Stimulated activated naive CD4-positive, alpha-beta T cell (primary cell): Measurements from ENCODE around the gene PI3.

ENCODE experiments used
- DNase-seq, 6 experiments: peaks; one replicate each; lab custom pipeline; 2025; lab: John Stamatoyannopoulos, UW

The PI3 gene

GRCh38 chr20:45187693-45188092, 13.0 kb downstream of the PI3 start:
- no peak for DNase-seq

GRCh38 chr20:45189067-45189609, 14.4 kb downstream of the PI3 start:
- DNase-seq: no peak

- DNase-seq: no peak
These were observed 15.2 kb downstream of the PI3 start for GRCh38 chr20:45189861-45190260.

- DNase-seq: no peak
These were observed 17.2 kb downstream of the PI3 start for GRCh38 chr20:45191926-45192325.

GRCh38 chr20:45193331-45193730, 18.6 kb downstream of the PI3 start:
- no peak for DNase-seq

GRCh38 chr20:45206725-45207124, 32.0 kb downstream of the PI3 start, which contains the start of gene SEMG1:
Gene SEMG1 (plus strand): TSS chr20:45207033. CDS start chr20:45207054, 21 bp downstream.
- no peak for DNase-seq

- DNase-seq: no peak
These were observed 35.2 kb downstream of the PI3 start for GRCh38 chr20:45209924-45210323.

GRCh38 chr20:45211569-45212474, 37.1 kb downstream of the PI3 start:
- no peak for DNase-seq

GRCh38 chr20:45212836-45213235, 38.1 kb downstream of the PI3 start:
- DNase-seq: no peak

GRCh38 chr20:45218124-45218523, 43.4 kb downstream of the PI3 start:
- DNase-seq: no peak

GRCh38 chr20:45218636-45219035, 43.9 kb downstream of the PI3 start:
- DNase-seq: no peak

- no peak for DNase-seq
These were observed 46.4 kb downstream of the PI3 start, which contains the start of gene SEMG2 for GRCh38 chr20:45221076-45221475. Gene SEMG2 (plus strand): TSS chr20:45221373. CDS start chr20:45221390, 17 bp downstream.

- no peak for DNase-seq
These were observed 48.4 kb downstream of the PI3 start for GRCh38 chr20:45223136-45223535.
